Transverse colon (tissue), 4 donors: ENCODE results near the gene TGIF1.

Experiments
- EP300 ChIP-seq: sonication (generic); formaldehyde crosslinking; IDR thresholded peaks from one replicate; pipeline ENCODE4 v1.6.1; 2017; ENCODE audit warnings: antibody characterized with exemption, low read depth
- POLR2A ChIP-seq: fragments of 450-650 bp; IDR thresholded peaks from one replicate; pipeline ENCODE4 v1.6.1; 2016; ENCODE audit warnings: antibody characterized with exemption, mild to moderate bottlenecking, moderate library complexity
- POLR2AphosphoS5 ChIP-seq, 3 donors: sonication (generic); formaldehyde crosslinking; IDR thresholded peaks; one replicate each; pipeline ENCODE4 v1.6.1; 2016; ENCODE audit warnings: antibody characterized with exemption in 3 of 3
- TF ChIP-seq, protein P1 (sequence below), 5 experiments: fragments of 200-600 bp in 3 of 5; fragments of 450-650 bp in 2 of 5; sonication (generic) in 3 of 5; IDR thresholded peaks; 1 replicate in 2 of 5; 2 replicates in 3 of 5; pipeline ENCODE4 v1.5.1; 2016 to 2017; ENCODE audit warnings: antibody characterized with exemption in 5 of 5, inconsistent platforms in 3 of 5, mild to moderate bottlenecking in 2 of 5, moderate library complexity in 1 of 5

DNA sequence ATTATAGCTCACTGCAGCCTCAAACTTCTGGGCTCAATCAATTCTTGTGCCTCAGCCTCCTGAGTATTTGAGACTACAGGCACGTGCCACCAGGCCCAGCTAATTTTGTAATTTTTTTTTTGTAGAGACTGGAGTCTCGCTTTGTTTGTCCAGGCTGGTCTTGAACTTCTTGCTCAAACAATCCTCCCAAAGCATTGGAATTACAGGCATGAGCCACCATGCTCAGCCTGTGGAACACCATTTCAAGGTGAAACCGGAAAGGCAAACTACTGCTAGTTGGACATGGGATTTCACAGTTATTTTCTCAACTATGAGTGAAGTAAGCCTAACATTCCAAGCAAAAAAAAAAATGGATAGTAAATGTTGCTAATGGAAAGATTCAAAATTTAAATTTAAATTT is 20.9 kb upstream of the TGIF1 start:
- TF ChIP-seq, protein P1, sequence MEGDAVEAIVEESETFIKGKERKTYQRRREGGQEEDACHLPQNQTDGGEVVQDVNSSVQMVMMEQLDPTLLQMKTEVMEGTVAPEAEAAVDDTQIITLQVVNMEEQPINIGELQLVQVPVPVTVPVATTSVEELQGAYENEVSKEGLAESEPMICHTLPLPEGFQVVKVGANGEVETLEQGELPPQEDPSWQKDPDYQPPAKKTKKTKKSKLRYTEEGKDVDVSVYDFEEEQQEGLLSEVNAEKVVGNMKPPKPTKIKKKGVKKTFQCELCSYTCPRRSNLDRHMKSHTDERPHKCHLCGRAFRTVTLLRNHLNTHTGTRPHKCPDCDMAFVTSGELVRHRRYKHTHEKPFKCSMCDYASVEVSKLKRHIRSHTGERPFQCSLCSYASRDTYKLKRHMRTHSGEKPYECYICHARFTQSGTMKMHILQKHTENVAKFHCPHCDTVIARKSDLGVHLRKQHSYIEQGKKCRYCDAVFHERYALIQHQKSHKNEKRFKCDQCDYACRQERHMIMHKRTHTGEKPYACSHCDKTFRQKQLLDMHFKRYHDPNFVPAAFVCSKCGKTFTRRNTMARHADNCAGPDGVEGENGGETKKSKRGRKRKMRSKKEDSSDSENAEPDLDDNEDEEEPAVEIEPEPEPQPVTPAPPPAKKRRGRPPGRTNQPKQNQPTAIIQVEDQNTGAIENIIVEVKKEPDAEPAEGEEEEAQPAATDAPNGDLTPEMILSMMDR (IDR thresholded peaks at IDR 0.05), result no peak
- TF ChIP-seq POLR2A, result no peak
- TF ChIP-seq EP300, result no peak
- TF ChIP-seq POLR2AphosphoS5 (IDR thresholded peaks at IDR 0.05), result no peak
